Activated CD4-positive, alpha-beta memory T cell treated with anti-CD3 and anti-CD28 coated beads for 36 hours (primary cell): ENCODE results near the gene GCN1. TPM values are rescaled to one million over a fixed set of nuclear protein-coding genes. Genes with fewer than 3 reads are reported as not detected.
A peak's percentile ranks its signal among the peaks of the same experiment; 100 is the strongest.

Source experiments
- CTCF ChIA-PET: fragments of 350-600 bp; sonication (Branson Sonifier 250); formaldehyde crosslinking; loops from one replicate; lab custom pipeline; 2021; ENCODE audit warnings: antibody characterized with exemption, inconsistent platforms; lab: Charles Lee
- POLR2A ChIA-PET: fragments of 350-600 bp; sonication (Branson Sonifier 250); formaldehyde crosslinking; loops from one replicate; lab custom pipeline; 2021; ENCODE audit warnings: antibody characterized with exemption; lab: Charles Lee
- DNase-seq: peaks from one replicate; pipeline ENCODE4 v3.0.0-alpha.2; 2020
- H3K27ac Mint-ChIP-seq: one replicate; pipeline ENCODE4 v1.8.0; 2021; ENCODE audit warnings: mixed read lengths
- H3K27me3 Mint-ChIP-seq: one replicate; pipeline ENCODE4 v1.8.0; 2021; ENCODE audit warnings: mixed read lengths
- H3K36me3 Mint-ChIP-seq: one replicate; pipeline ENCODE4 v1.8.0; 2021; ENCODE audit warnings: mixed read lengths
- H3K4me1 Mint-ChIP-seq: one replicate; pipeline ENCODE4 v1.8.0; 2021; ENCODE audit warnings: low read depth, mixed read lengths
- H3K4me3 Mint-ChIP-seq: one replicate; pipeline ENCODE4 v1.8.0; 2021; ENCODE audit warnings: mild to moderate bottlenecking, mixed read lengths
- H3K9me3 Mint-ChIP-seq: one replicate; pipeline ENCODE4 v1.8.0; 2021; ENCODE audit warnings: mixed read lengths
- intact Hi-C: fragments of 100-400 bp; cut with micrococcal nuclease; formaldehyde crosslinking; loops from one replicate; pipeline ENCODE4 v1.15.1; 2023
- total RNA-seq, 2 experiments: library from RNA; stranded (reverse); gene quantifications; one replicate each; pipeline ENCODE4 v1.2.3, GENCODE V29; 2021

Gene GCN1
- total RNA-seq, 2 experiments from 2014 or later, result 121 TPM

DNA sequence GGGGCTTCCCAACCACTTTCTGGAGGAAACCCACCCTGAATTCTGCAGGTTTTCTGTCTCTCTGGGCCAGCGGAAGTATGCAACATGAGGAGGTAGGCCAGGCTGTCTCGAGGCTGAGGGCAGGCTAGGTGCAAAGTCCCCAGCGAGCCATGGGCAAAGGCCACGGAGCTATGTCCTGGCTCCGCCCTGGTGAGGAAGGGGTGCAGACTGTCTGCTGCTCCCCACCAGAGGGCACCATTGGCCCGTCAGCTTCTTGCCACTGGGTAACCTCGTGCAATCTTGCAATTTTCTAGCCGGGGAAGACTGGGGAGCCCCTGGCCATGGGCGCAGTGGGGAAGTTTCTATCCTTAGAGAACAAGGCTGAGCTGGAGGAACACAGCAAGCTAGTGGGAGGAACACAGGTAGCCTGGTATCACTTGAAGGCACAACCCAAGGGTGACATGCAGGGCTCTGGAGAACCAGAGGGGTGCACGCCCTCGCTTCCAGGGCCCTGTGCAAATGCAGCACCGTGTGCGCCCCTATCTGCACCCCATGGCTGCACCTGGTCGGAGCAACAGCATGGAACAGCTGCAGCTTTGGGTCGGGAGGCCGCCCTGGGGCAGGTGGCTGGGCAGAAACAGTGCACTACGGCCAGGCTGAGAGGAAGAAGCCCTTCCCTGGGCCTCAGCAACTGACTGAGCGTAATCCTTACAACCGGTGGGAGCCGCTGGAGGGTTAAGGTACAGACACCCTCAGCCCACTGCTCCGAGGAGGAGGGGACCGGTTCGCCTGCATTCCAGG lies 34.0 kb upstream of the GCN1 start:
- DNase-seq, result peak; percentile 94
- Mint-ChIP-seq H3K9me3 (no peaks in the 10 kb centered on the region), H3K4me3 (peak overlapping the region; percentile 3), H3K27ac (peak overlapping the region; percentile 93), H3K36me3 (no peaks in the 10 kb centered on the region), H3K27me3 (no peaks in the 10 kb centered on the region), H3K4me1 (peaks cover 79% of the 10 kb centered on the region)
- ChIA-PET POLR2A (interaction anchor here (0.7 to 9.6 kb wide), 7 partner anchors 20 to 66 kb away, joined by 3 to 261 read pairs (median 20); partner anchors contain the start of genes PXN, RNU4-1, RNU4-2 and RPLP0), CTCF (interaction anchor here (0.6 to 12.1 kb wide), 28 partner anchors 10 to 353 kb away, joined by 3 to 614 read pairs (median 6); partner anchors contain the start of genes PLA2G1B, POP5, PXN and RNU4-1)
- intact Hi-C loops, result loop anchor here (1.0 kb wide), 1 partner anchor 37 kb away; the partner anchor contains the start of gene PXN

- CTCF ChIA-PET, result interaction anchor here (0.6 to 12.1 kb wide), 28 partner anchors 10 to 354 kb away, joined by 3 to 614 read pairs (median 6); partner anchors contain the start of genes PLA2G1B, POP5, PXN and RNU4-1
- no peak for DNase-seq
- Mint-ChIP-seq H3K36me3 (no peaks in the 10 kb centered on the region), H3K9me3 (no peaks in the 10 kb centered on the region), H3K27me3 (no peaks in the 10 kb centered on the region), H3K27ac (peak overlapping the region; percentile 64), H3K4me3 (no peak overlapping the region), H3K4me1 (peaks cover 74% of the 10 kb centered on the region)
- intact Hi-C loops, result loop anchor here (1.0 kb wide), 1 partner anchor 37 kb away; the partner anchor contains the start of gene PXN
- POLR2A ChIA-PET, result interaction anchor here (0.7 to 9.6 kb wide), 6 partner anchors 21 to 67 kb away, joined by 3 to 261 read pairs (median 22); partner anchors contain the start of genes PXN, RNU4-1, RNU4-2 and RPLP0
These were observed 33.5 kb upstream of the GCN1 start for GRCh38 chr12:120228041-120228290.

- H3K4me3 Mint-ChIP-seq, result no peak overlapping the region
- no peaks in the 10 kb centered on the region for H3K27me3 Mint-ChIP-seq
- intact Hi-C loops, result loop anchor here (1.0 kb wide), 1 partner anchor 38 kb away; the partner anchor contains the start of gene PXN
- no peaks in the 10 kb centered on the region for H3K9me3 Mint-ChIP-seq
- DNase-seq, result no peak
- H3K36me3 Mint-ChIP-seq, result peaks cover 3% of the 10 kb centered on the region
- ChIA-PET POLR2A (interaction anchor here (0.7 to 9.6 kb wide), 6 partner anchors 22 to 67 kb away, joined by 3 to 261 read pairs (median 22); partner anchors contain the start of genes PXN, RNU4-1, RNU4-2 and RPLP0), CTCF (interaction anchor here (0.6 to 12.1 kb wide), 29 partner anchors 9 to 354 kb away, joined by 3 to 614 read pairs (median 5); partner anchors contain the start of genes PLA2G1B, POP5, PXN and RNU4-1)
- H3K4me1 Mint-ChIP-seq, result peaks cover 69% of the 10 kb centered on the region
- peak overlapping the region; percentile 64 for H3K27ac Mint-ChIP-seq
These were observed 32.9 kb upstream of the GCN1 start for GRCh38 chr12:120227233-120228040.

GRCh38 chr12:120225852-120226640 lies 31.5 kb upstream of the GCN1 start:
- POLR2A ChIA-PET, result interaction anchor here (1.4 to 9.6 kb wide), 4 partner anchors 25 to 65 kb away, joined by 3 to 261 read pairs (median 35); partner anchors contain the start of genes PXN, RNU4-1, RNU4-2 and RPLP0
- Mint-ChIP-seq H3K27me3 (no peaks in the 10 kb centered on the region), H3K4me3 (peak overlapping the region; percentile 50), H3K27ac (peak overlapping the region; percentile 82), H3K4me1 (peaks cover 55% of the 10 kb centered on the region), H3K36me3 (peaks cover 3% of the 10 kb centered on the region), H3K9me3 (no peaks in the 10 kb centered on the region)
- DNase-seq, result peak; percentile 51
- CTCF ChIA-PET, result interaction anchor here (1.9 to 12.1 kb wide), 6 partner anchors 14 to 76 kb away, joined by 5 to 614 read pairs (median 130); partner anchors contain the start of genes PXN, RNU4-1, RNU4-2 and RPLP0
- intact Hi-C loops, result no loop called here

GRCh38 chr12:120225200-120225558 lies 30.7 kb upstream of the GCN1 start:
- Mint-ChIP-seq H3K27me3 (no peaks in the 10 kb centered on the region), H3K36me3 (peaks cover 7% of the 10 kb centered on the region), H3K4me1 (peaks cover 46% of the 10 kb centered on the region), H3K4me3 (no peak overlapping the region), H3K9me3 (no peaks in the 10 kb centered on the region), H3K27ac (peak overlapping the region; percentile 82)
- ChIA-PET POLR2A (interaction anchor here (1.4 to 9.6 kb wide), 4 partner anchors 24 to 66 kb away, joined by 3 to 261 read pairs (median 35); partner anchors contain the start of genes PXN, RNU4-1, RNU4-2 and RPLP0), CTCF (interaction anchor here (8.3 to 12.1 kb wide), 3 partner anchors 15 to 41 kb away, joined by 111 to 614 read pairs (median 192); partner anchors contain the start of gene PXN)
- intact Hi-C loops, result no loop called here
- no peak for DNase-seq

- ChIA-PET POLR2A (interaction anchor here (9.2 to 9.6 kb wide), 2 partner anchors 23 to 67 kb away, joined by 65 to 261 read pairs; partner anchors contain the start of genes RNU4-1, RNU4-2 and RPLP0), CTCF (interaction anchor here (8.3 to 12.1 kb wide), 3 partner anchors 16 to 42 kb away, joined by 111 to 614 read pairs (median 192); partner anchors contain the start of gene PXN)
- Mint-ChIP-seq H3K27me3 (no peaks in the 10 kb centered on the region), H3K4me3 (no peak overlapping the region), H3K4me1 (peaks cover 40% of the 10 kb centered on the region), H3K27ac (peak overlapping the region; percentile 33), H3K9me3 (no peaks in the 10 kb centered on the region), H3K36me3 (peaks cover 7% of the 10 kb centered on the region)
- intact Hi-C loops, result no loop called here
- no peak for DNase-seq
These were observed 30.0 kb upstream of the GCN1 start for GRCh38 chr12:120224304-120225199.

- ChIA-PET POLR2A (interaction anchor here (0.6 to 9.2 kb wide), 3 partner anchors 22 to 101 kb away, joined by 3 to 65 read pairs (median 4); partner anchors contain the start of gene RPLP0), CTCF (interaction anchor here (0.5 to 12.1 kb wide), 3 partner anchors 21 to 835 kb away, joined by 3 to 614 read pairs (median 4); partner anchors contain the start of gene PXN)
- no peak overlapping the region for H3K4me3 Mint-ChIP-seq
- H3K36me3 Mint-ChIP-seq, result peaks cover 7% of the 10 kb centered on the region
- intact Hi-C loops, result no loop called here
- H3K9me3 Mint-ChIP-seq, result no peaks in the 10 kb centered on the region
- DNase-seq, result no peak
- H3K27ac Mint-ChIP-seq, result peak overlapping the region; percentile 33
- peaks cover 31% of the 10 kb centered on the region for H3K4me1 Mint-ChIP-seq
- no peaks in the 10 kb centered on the region for H3K27me3 Mint-ChIP-seq
These were observed 29.2 kb upstream of the GCN1 start for GRCh38 chr12:120223458-120224303.

- DNase-seq, result no peak
- H3K4me3 Mint-ChIP-seq, result no peak overlapping the region
- peaks cover 7% of the 10 kb centered on the region for H3K36me3 Mint-ChIP-seq
- no peaks in the 10 kb centered on the region for H3K9me3 Mint-ChIP-seq
- H3K27me3 Mint-ChIP-seq, result no peaks in the 10 kb centered on the region
- H3K4me1 Mint-ChIP-seq, result peaks cover 20% of the 10 kb centered on the region
- ChIA-PET CTCF (interaction anchor here (1.0 to 12.1 kb wide), 2 partner anchors 21 to 44 kb away, joined by 5 to 614 read pairs; partner anchors contain the start of gene PXN), POLR2A (interaction anchor here (0.5 kb wide), 1 partner anchor 52 kb away, joined by 3 read pairs; no protein-coding TSS in a partner anchor)
- no peak overlapping the region for H3K27ac Mint-ChIP-seq
- intact Hi-C loops, result no loop called here
These were observed 27.8 kb upstream of the GCN1 start for GRCh38 chr12:120222288-120222832.

DNA sequence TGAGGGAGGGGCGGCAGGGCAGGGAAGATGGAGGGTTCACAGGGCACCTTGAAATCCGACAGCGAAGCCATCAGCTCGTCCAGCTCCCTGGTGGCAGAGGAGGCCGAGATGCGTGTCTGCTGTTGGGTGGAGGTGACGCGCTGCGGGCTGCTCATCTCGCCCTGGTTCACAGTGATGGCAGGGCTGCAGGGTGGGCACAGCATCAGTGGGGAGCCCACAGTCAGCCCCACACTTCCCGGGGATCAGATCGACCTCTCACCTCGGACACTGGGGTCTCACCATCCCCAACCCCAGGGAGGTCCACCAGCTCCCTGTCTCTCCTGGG lies 27.0 kb upstream of the GCN1 start:
- POLR2A ChIA-PET, result interaction anchor here (0.6 to 3.1 kb wide), 2 partner anchors 20 to 70 kb away, joined by 3 to 14 read pairs; partner anchors contain the start of genes RNU4-2 and RPLP0

More for the DNA sequence above, 27.0 kb upstream of the GCN1 start:
- CTCF ChIA-PET, result interaction anchor here (1.0 to 12.1 kb wide), 2 partner anchors 20 to 45 kb away, joined by 5 to 614 read pairs; partner anchors contain the start of gene PXN
- no peak overlapping the region for H3K4me3 Mint-ChIP-seq
- H3K9me3 Mint-ChIP-seq, result no peaks in the 10 kb centered on the region
- intact Hi-C loops, result no loop called here
- peaks cover 15% of the 10 kb centered on the region for H3K4me1 Mint-ChIP-seq
- H3K27ac Mint-ChIP-seq, result no peak overlapping the region
- peaks cover 7% of the 10 kb centered on the region for H3K36me3 Mint-ChIP-seq
- no peaks in the 10 kb centered on the region for H3K27me3 Mint-ChIP-seq
- DNase-seq, result no peak
